GM19397 (cell line): ENCODE measurements around the gene TBC1D22A.

Experiments
- ATAC-seq: cut with Tn5 transposase; IDR thresholded peaks from one replicate; pipeline ENCODE4 v1.9.1; 2021; ENCODE audit warnings: mild to moderate bottlenecking, moderate library complexity; ENCODE audit not compliant: unreplicated experiment

TBC1D22A gene

GRCh38 chr22:47088480-47089158, 326.2 kb downstream of the TBC1D22A start:
- no peak for ATAC-seq

GRCh38 chr22:47089374-47089773, 326.9 kb downstream of the TBC1D22A start:
- ATAC-seq: no peak

- ATAC-seq: no peak
Observed at GRCh38 chr22:47089796-47090460, 327.5 kb downstream of the TBC1D22A start.

GRCh38 chr22:47090591-47091245, 328.3 kb downstream of the TBC1D22A start:
- no peak for ATAC-seq

GRCh38 chr22:47091246-47091651, 328.8 kb downstream of the TBC1D22A start:
- no peak for ATAC-seq

GRCh38 chr22:47091921-47092700, 329.7 kb downstream of the TBC1D22A start:
- ATAC-seq: no peak

GRCh38 chr22:47092896-47093311, 330.5 kb downstream of the TBC1D22A start:
- ATAC-seq: no peak

GRCh38 chr22:47093720-47094119, 331.3 kb downstream of the TBC1D22A start:
- ATAC-seq: no peak

- no peak for ATAC-seq
Observed at GRCh38 chr22:47094861-47095330, 332.4 kb downstream of the TBC1D22A start.

GRCh38 chr22:47095395-47096122, 333.1 kb downstream of the TBC1D22A start:
- no peak for ATAC-seq

- no peak for ATAC-seq
Observed at GRCh38 chr22:47098121-47098520, 335.7 kb downstream of the TBC1D22A start.

GRCh38 chr22:47098554-47098953, 336.1 kb downstream of the TBC1D22A start:
- ATAC-seq: no peak

GRCh38 chr22:47100019-47100418, 337.6 kb downstream of the TBC1D22A start:
- ATAC-seq: no peak

GRCh38 chr22:47100646-47101200, 338.3 kb downstream of the TBC1D22A start:
- ATAC-seq: no peak

GRCh38 chr22:47101321-47101885, 339.0 kb downstream of the TBC1D22A start:
- ATAC-seq: no peak

- no peak for ATAC-seq
Observed at GRCh38 chr22:47102081-47102480, 339.6 kb downstream of the TBC1D22A start.

- no peak for ATAC-seq
Observed at GRCh38 chr22:47102648-47103047, 340.2 kb downstream of the TBC1D22A start.

- no peak for ATAC-seq
Observed at GRCh38 chr22:47105085-47105484, 342.6 kb downstream of the TBC1D22A start.

- no peak for ATAC-seq
Observed at GRCh38 chr22:47106806-47107205, 344.4 kb downstream of the TBC1D22A start.

GRCh38 chr22:47107431-47107830, 345.0 kb downstream of the TBC1D22A start:
- no peak for ATAC-seq
